Esophagus muscularis mucosa (tissue), 4 donors: Measurements from ENCODE around the gene OXNAD1. TPM values are rescaled to one million over a fixed set of nuclear protein-coding genes. Genes with fewer than 3 reads are reported as not detected.

Experiments used
- DNase-seq: peaks from one replicate; pipeline ENCODE4 v3.0.0-alpha.2; 2017; ENCODE audit errors: extremely low spot score
- H3K27ac ChIP-seq, 4 donors: fragments of 200-600 bp; sonication (generic); replicated peaks in 1 of 4; 1 replicate in 3 of 4; 2 replicates in 1 of 4; pipeline ENCODE4 v1.5.1; 2016 to 2019; ENCODE audit warnings: mild to moderate bottlenecking in 1 of 4
- H3K27me3 ChIP-seq, 4 donors: fragments of 200-600 bp; sonication (generic); one replicate each; pipeline versions ENCODE4 v1.5.1 to v1.6.0; 2016 to 2019
- H3K36me3 ChIP-seq, 4 donors: fragments of 200-600 bp; sonication (generic); one replicate each; pipeline ENCODE4 v1.5.1; 2016 to 2019
- H3K4me1 ChIP-seq, 4 donors: fragments of 200-600 bp; sonication (generic); one replicate each; pipeline ENCODE4 v1.5.1; 2016 to 2019
- H3K4me3 ChIP-seq, 4 donors: fragments of 200-600 bp; sonication (generic); 1 replicate in 2 of 4; 2 replicates in 2 of 4; pipeline ENCODE4 v1.5.1; 2016 to 2019; ENCODE audit warnings: mild to moderate bottlenecking in 4 of 4, moderate library complexity in 1 of 4
- H3K9me3 ChIP-seq, 4 donors: fragments of 200-600 bp; sonication (generic); 1 replicate in 3 of 4; 2 replicates in 1 of 4; pipeline ENCODE4 v1.5.1; 2016 to 2019
- CTCF ChIP-seq, 3 experiments: fragments of 200-600 bp in 2 of 3; fragments of 450-650 bp in 1 of 3; sonication (generic) in 2 of 3; IDR thresholded peaks; one replicate each; pipeline ENCODE4 v1.5.1; 2017 to 2019; ENCODE audit warnings: antibody characterized with exemption in 3 of 3, mild to moderate bottlenecking in 2 of 3, moderate library complexity in 1 of 3
- EP300 ChIP-seq: sonication (generic); formaldehyde crosslinking; IDR thresholded peaks from one replicate; pipeline ENCODE4 v1.6.1; 2017; ENCODE audit warnings: antibody characterized with exemption
- POLR2A ChIP-seq: fragments of 450-650 bp; IDR thresholded peaks from one replicate; pipeline ENCODE4 v1.6.1; 2017; ENCODE audit warnings: antibody characterized with exemption, moderate library complexity, mild to moderate bottlenecking, low read depth
- POLR2AphosphoS5 ChIP-seq, 2 donors: sonication (generic); formaldehyde crosslinking; IDR thresholded peaks; one replicate each; pipeline ENCODE4 v1.6.1; 2017; ENCODE audit warnings: antibody characterized with exemption in 2 of 2
- WGBS: methylation state at CpG from one replicate; pipeline ENCODE4 v1.1.5; 2018; 5-methylcytosine and 5-hydroxymethylcytosine counted together
- intact Hi-C: fragments of 100-400 bp; cut with DNase I; formaldehyde crosslinking; loops from one replicate; pipeline ENCODE4 v1.15.1; 2023
- total RNA-seq, 4 donors: library from RNA; depleted of rRNA; stranded (reverse); fragments of >200 nt; gene quantifications; one replicate each; pipeline versions ENCODE4 v1.1.0 to v1.2.1, GENCODE V29; 2016

OXNAD1 gene
- total RNA-seq = 10 to 100 TPM in 2 of 4 donors, 1 to 10 TPM in 2; 6.7 to 13.3 (median 10.2) TPM

- Histone ChIP-seq H3K36me3 (peaks cover under 1 to 33% (median 20%) of the 10 kb centered on the region in 4 donors), H3K4me1 (peaks cover 38 to 67% (median 62%) of the 10 kb centered on the region in 4 donors), H3K27me3 (no peaks in the 10 kb centered on the region), H3K4me3 (peak within 1 kb of the TSS; percentile 74 to 97 (median 86)), H3K27ac (peak within 1 kb of the TSS; percentile 93 to 94 (median 93)), H3K9me3 (no peaks in the 10 kb centered on the region)
- intact Hi-C loops = no loop called here
- TF ChIP-seq POLR2A (peak; percentile 60), EP300 (no peak), CTCF (IDR thresholded peaks at IDR 0.05) (peak in 2 of 3 experiments; percentile 22 to 33), POLR2AphosphoS5 (IDR thresholded peaks at IDR 0.05) (peak; percentile 96 to 99)
- DNase-seq = peak; percentile 100
- WGBS = 0% methylated on average over 15 of the region's 61 CpGs
Observed at GRCh38 chr3:16264708-16265454, at the start of gene OXNAD1, which contains the start of gene DPH3. TSS of gene OXNAD1 (plus strand) at chr3:16265212. CDS start at chr3:16270953, 5,741 bp downstream. TSS of gene DPH3 (minus strand) at chr3:16264943. CDS start at chr3:16264876, 67 bp downstream.

GRCh38 chr3:16216373-16216935, 48.6 kb upstream of the OXNAD1 start:
- TF ChIP-seq EP300 (no peak), POLR2AphosphoS5 (IDR thresholded peaks at IDR 0.05) (no peak)
- Histone ChIP-seq H3K36me3 (peaks cover 18 to 72% (median 34%) of the 10 kb centered on the region in 4 donors), H3K4me3 (no peak overlapping the region), H3K4me1 (no peaks in the 10 kb centered on the region), H3K27ac (no peak overlapping the region), H3K9me3 (no peaks in the 10 kb centered on the region), H3K27me3 (no peaks in the 10 kb centered on the region)
- no peak for DNase-seq
- 83% methylated on average over 17 of the region's 17 CpGs for WGBS
- intact Hi-C loops = no loop called here

- TF ChIP-seq POLR2A (no peak), CTCF (IDR thresholded peaks at IDR 0.05) (no peak), POLR2AphosphoS5 (IDR thresholded peaks at IDR 0.05) (no peak), EP300 (no peak)
- no peak overlapping the region for H3K4me3 ChIP-seq
- no peak overlapping the region for H3K27ac ChIP-seq
- no peaks in the 10 kb centered on the region for H3K9me3 ChIP-seq
- H3K27me3 ChIP-seq = no peaks in the 10 kb centered on the region
- no peak for DNase-seq
- peaks cover 15 to 74% (median 26%) of the 10 kb centered on the region in 4 donors for H3K36me3 ChIP-seq
- 89% methylated on average over 3 of the region's 3 CpGs for WGBS
- intact Hi-C loops = no loop called here
- H3K4me1 ChIP-seq = no peaks in the 10 kb centered on the region
Observed at GRCh38 chr3:16219777-16220176, 45.2 kb upstream of the OXNAD1 start.

- no peak overlapping the region for H3K27ac ChIP-seq
- no peak overlapping the region for H3K4me3 ChIP-seq
- H3K27me3 ChIP-seq = no peaks in the 10 kb centered on the region
- DNase-seq = no peak
- no peaks in the 10 kb centered on the region for H3K9me3 ChIP-seq
- intact Hi-C loops = no loop called here
- no peaks in the 10 kb centered on the region for H3K4me1 ChIP-seq
- TF ChIP-seq POLR2A (no peak), CTCF (IDR thresholded peaks at IDR 0.05) (no peak), EP300 (no peak), POLR2AphosphoS5 (IDR thresholded peaks at IDR 0.05) (no peak)
- H3K36me3 ChIP-seq = peaks cover 15 to 68% (median 34%) of the 10 kb centered on the region in 4 donors
- 60% methylated on average over 3 of the region's 3 CpGs for WGBS
Observed at GRCh38 chr3:16221990-16222389, 43.0 kb upstream of the OXNAD1 start.

GRCh38 chr3:16222547-16222946, 42.5 kb upstream of the OXNAD1 start:
- intact Hi-C loops = no loop called here
- no peak overlapping the region for H3K4me3 ChIP-seq
- H3K27me3 ChIP-seq = no peaks in the 10 kb centered on the region
- no peaks in the 10 kb centered on the region for H3K4me1 ChIP-seq
- H3K27ac ChIP-seq = no peak overlapping the region
- H3K36me3 ChIP-seq = peaks cover 15 to 73% (median 37%) of the 10 kb centered on the region in 4 donors
- no peak for DNase-seq
- H3K9me3 ChIP-seq = no peaks in the 10 kb centered on the region
- 83% methylated on average over 2 of the region's 2 CpGs for WGBS
- TF ChIP-seq EP300 (no peak), CTCF (IDR thresholded peaks at IDR 0.05) (no peak), POLR2AphosphoS5 (IDR thresholded peaks at IDR 0.05) (no peak), POLR2A (no peak)
